ENCODE data around the gene NAT8L. TPM values are rescaled to one million over a fixed set of nuclear protein-coding genes. Genes with fewer than 3 reads are reported as not detected.
A peak's percentile ranks its signal among the peaks of the same experiment; 100 is the strongest.

NAT8L gene
- polyA plus RNA-seq, 3 donors = 0.01 TPM; not detected in 2

- TF ChIP-seq CTCF (IDR thresholded peaks at IDR 0.05) = no peak
These were observed 10.3 kb upstream of the NAT8L start for GRCh38 chr4:2048831-2049230.

GRCh38 chr4:2049381-2049780 is 9.7 kb upstream of the NAT8L start:
- Histone ChIP-seq H3K36me3 (replicated peaks in 1 of 2; ENCODE audit: control insufficient read depth in 1 of 2, insufficient read depth in 2 of 2, low read length in 2 of 2) (no peaks in the 10 kb centered on the region), H3K4me2 (replicated peaks; ENCODE audit: extremely low read depth, low read length, poor library complexity, severe bottlenecking) (no peak overlapping the region), H4K20me1 (ENCODE audit: insufficient read depth, low read length) (no peaks in the 10 kb centered on the region), H3K4me3 (replicated peaks in 1 of 3; ENCODE audit: low read depth in 2 of 3, low read length in 3 of 3) (no peak overlapping the region), H3K9ac (ENCODE audit: insufficient read depth, low read length, poor library complexity, severe bottlenecking) (no peak overlapping the region), H3K27ac (ENCODE audit: low read depth in 1 of 2, low read length in 2 of 2) (no peak overlapping the region), H2AFZ (ENCODE audit: insufficient read depth, low read depth, low read length, poor library complexity, severe bottlenecking) (no peak overlapping the region), H3K9me3 (replicated peaks in 1 of 2; ENCODE audit: control insufficient read depth in 1 of 2, insufficient read depth in 1 of 2, low read length in 2 of 2) (peaks cover 3 to 5% of the 10 kb centered on the region in 2 donors), H3K27me3 (ENCODE audit: control insufficient read depth in 2 of 2, insufficient read depth in 2 of 2, low read length in 2 of 2) (peaks cover 2 to 66% of the 10 kb centered on the region in 2 donors), H3K79me2 (ENCODE audit: insufficient read depth, low read length) (no peaks in the 10 kb centered on the region), H3K4me1 (ENCODE audit: control insufficient read depth in 1 of 2, insufficient read depth in 2 of 2, low read length in 2 of 2) (no peaks in the 10 kb centered on the region)
- no peak for DNase-seq
- Mint-ChIP-seq H3K36me3 (peaks cover 0 to 2% of the 10 kb centered on the region in 2 donors), H3K27me3 (ENCODE audit: low read depth in 3 of 3) (peaks cover 54 to 79% (median 56%) of the 10 kb centered on the region in 3 donors), H3K4me3 (peak overlapping the region in 1 of 2 donors; percentile 4), H3K27ac (no peak overlapping the region), H3K9me3 (peaks cover 0 to 7% (median 4%) of the 10 kb centered on the region in 7 donors), H3K4me1 (no peaks in the 10 kb centered on the region)
- intact Hi-C loops (cut with micrococcal nuclease) = no loop called here
- 94% methylated on average over 6 of the region's 7 CpGs for WGBS (ENCODE audit: insufficient coverage)
- TF ChIP-seq CTCF (IDR thresholded peaks at IDR 0.05) = no peak

More at GRCh38 chr4:2048831-2049230, 10.3 kb upstream of the NAT8L start:
- Histone ChIP-seq H3K27me3 (ENCODE audit: control insufficient read depth in 2 of 2, insufficient read depth in 2 of 2, low read length in 2 of 2) (peaks cover 2 to 61% of the 10 kb centered on the region in 2 donors), H3K4me2 (replicated peaks; ENCODE audit: extremely low read depth, low read length, poor library complexity, severe bottlenecking) (no peak overlapping the region), H3K9me3 (replicated peaks in 1 of 2; ENCODE audit: control insufficient read depth in 1 of 2, insufficient read depth in 1 of 2, low read length in 2 of 2) (peaks cover 3 to 5% of the 10 kb centered on the region in 2 donors), H3K4me1 (ENCODE audit: control insufficient read depth in 1 of 2, insufficient read depth in 2 of 2, low read length in 2 of 2) (no peaks in the 10 kb centered on the region), H3K27ac (ENCODE audit: low read depth in 1 of 2, low read length in 2 of 2) (no peak overlapping the region), H3K79me2 (ENCODE audit: insufficient read depth, low read length) (no peaks in the 10 kb centered on the region), H3K9ac (ENCODE audit: insufficient read depth, low read length, poor library complexity, severe bottlenecking) (no peak overlapping the region), H2AFZ (ENCODE audit: insufficient read depth, low read depth, low read length, poor library complexity, severe bottlenecking) (no peak overlapping the region), H3K4me3 (replicated peaks in 1 of 3; ENCODE audit: low read depth in 2 of 3, low read length in 3 of 3) (no peak overlapping the region), H4K20me1 (ENCODE audit: insufficient read depth, low read length) (peaks cover 4% of the 10 kb centered on the region), H3K36me3 (replicated peaks in 1 of 2; ENCODE audit: control insufficient read depth in 1 of 2, insufficient read depth in 2 of 2, low read length in 2 of 2) (peaks cover 0 to 2% of the 10 kb centered on the region in 2 donors)
- Mint-ChIP-seq H3K27me3 (ENCODE audit: low read depth in 3 of 3) (peaks cover 50 to 80% (median 51%) of the 10 kb centered on the region in 3 donors), H3K4me3 (no peak overlapping the region), H3K36me3 (peaks cover 2 to 8% of the 10 kb centered on the region in 2 donors), H3K4me1 (no peaks in the 10 kb centered on the region), H3K27ac (no peak overlapping the region), H3K9me3 (peaks cover 0 to 7% (median 4%) of the 10 kb centered on the region in 7 donors)
- intact Hi-C loops (cut with micrococcal nuclease) = no loop called here
- DNase-seq = no peak
- WGBS (ENCODE audit: insufficient coverage) = 93% methylated on average over 8 of the region's 8 CpGs
